Mesenchymal stem cell (in vitro differentiated cells and primary cell): ENCODE data around the gene MYH13.

Experiments
- DNase-seq: peaks from one replicate; pipeline ENCODE4 v3.0.0-alpha.2; 2013
- H2AFZ ChIP-seq: one replicate; pipeline ENCODE4 v1.6.1; 2013; ENCODE audit warnings: low read depth, mild to moderate bottlenecking, control low read depth, inconsistent platforms, low read length, moderate library complexity
- H2AK5ac ChIP-seq: 2 replicates; pipeline ENCODE4 v1.6.1; 2013; ENCODE audit warnings: low read length, moderate library complexity, mild to moderate bottlenecking, inconsistent platforms; ENCODE audit not compliant: severe bottlenecking
- H2BK120ac ChIP-seq: one replicate; pipeline ENCODE4 v1.6.1; 2013; ENCODE audit warnings: low read depth, mild to moderate bottlenecking, inconsistent platforms, low read length, moderate library complexity
- H2BK12ac ChIP-seq, 2 experiments: one replicate each; pipeline ENCODE4 v1.6.1; 2013; ENCODE audit warnings: inconsistent platforms in 2 of 2, low read length in 2 of 2, mild to moderate bottlenecking in 2 of 2, moderate library complexity in 2 of 2, control low read depth in 1 of 2
- H2BK15ac ChIP-seq: one replicate; pipeline ENCODE4 v1.6.1; 2013; ENCODE audit warnings: mild to moderate bottlenecking, low read depth, inconsistent platforms; ENCODE audit not compliant: poor library complexity, severe bottlenecking
- H2BK5ac ChIP-seq: 2 replicates; pipeline ENCODE4 v1.6.1; 2013; ENCODE audit warnings: low read depth, mild to moderate bottlenecking, low read length, control low read depth, inconsistent platforms; ENCODE audit not compliant: poor library complexity, severe bottlenecking
- H3K14ac ChIP-seq, 2 experiments: one replicate each; pipeline ENCODE4 v1.6.1; 2013; ENCODE audit warnings: inconsistent platforms in 2 of 2, low read length in 2 of 2, control low read depth in 1 of 2, mild to moderate bottlenecking in 1 of 2, moderate library complexity in 1 of 2
- H3K18ac ChIP-seq, 2 experiments: one replicate each; pipeline ENCODE4 v1.6.1; 2013; ENCODE audit warnings: inconsistent platforms in 2 of 2, low read length in 2 of 2, control low read depth in 1 of 2, low read depth in 1 of 2, mild to moderate bottlenecking in 1 of 2
- H3K23ac ChIP-seq, 2 experiments: one replicate each; pipeline ENCODE4 v1.6.1; 2013; ENCODE audit warnings: inconsistent platforms in 2 of 2, low read length in 2 of 2, mild to moderate bottlenecking in 2 of 2, moderate library complexity in 2 of 2, control low read depth in 1 of 2
- H3K27ac ChIP-seq: 2 replicates; pipeline ENCODE4 v1.5.1; 2013; ENCODE audit warnings: mild to moderate bottlenecking, moderate library complexity, low read length, control low read depth, inconsistent platforms; ENCODE audit not compliant: poor library complexity, severe bottlenecking
- H3K27me3 ChIP-seq, 2 experiments: 2 replicates each; pipeline versions ENCODE4 v1.6.1 to v1.7.0; 2013; ENCODE audit warnings: low read length in 2 of 2, mild to moderate bottlenecking in 2 of 2, moderate library complexity in 2 of 2, control low read depth in 1 of 2, inconsistent platforms in 1 of 2; ENCODE audit not compliant: control insufficient read depth in 1 of 2, insufficient read depth in 1 of 2
- H3K36me3 ChIP-seq, 2 experiments: 2 replicates each; pipeline versions ENCODE4 v1.6.1 to v1.7.0; 2013; ENCODE audit warnings: low read length in 2 of 2, control low read depth in 1 of 2, inconsistent platforms in 1 of 2, low read depth in 1 of 2, mild to moderate bottlenecking in 1 of 2; ENCODE audit not compliant: insufficient read depth in 2 of 2, control insufficient read depth in 1 of 2
- H3K4ac ChIP-seq, 2 experiments: one replicate each; pipeline ENCODE4 v1.6.1; 2013; ENCODE audit warnings: inconsistent platforms in 2 of 2, low read length in 2 of 2, mild to moderate bottlenecking in 2 of 2, moderate library complexity in 2 of 2, control low read depth in 1 of 2, low read depth in 1 of 2
- H3K4me1 ChIP-seq: 2 replicates; pipeline ENCODE4 v1.6.1; 2013; ENCODE audit warnings: low read depth, low read length, control low read depth; ENCODE audit not compliant: control insufficient read depth, insufficient read depth
- H3K4me2 ChIP-seq: 2 replicates; pipeline ENCODE4 v1.6.1; 2013; ENCODE audit warnings: low read length, mild to moderate bottlenecking, inconsistent platforms; ENCODE audit not compliant: poor library complexity, severe bottlenecking
- H3K4me3 ChIP-seq, 2 experiments: 2 replicates each; pipeline versions ENCODE4 v1.5.1 to v1.7.0; 2013; ENCODE audit warnings: low read length in 2 of 2, mild to moderate bottlenecking in 2 of 2, control low read depth in 1 of 2, low read depth in 1 of 2; ENCODE audit not compliant: insufficient read depth in 1 of 2
- H3K79me1 ChIP-seq: replicated peaks from 2 replicates; pipeline ENCODE4 v1.6.1; 2013; ENCODE audit warnings: mild to moderate bottlenecking, control low read depth, low read length, inconsistent platforms; ENCODE audit not compliant: poor library complexity, severe bottlenecking
- H3K9ac ChIP-seq: 2 replicates; pipeline ENCODE4 v1.7.0; 2013; ENCODE audit warnings: mild to moderate bottlenecking, low read length, moderate library complexity
- H3K9me3 ChIP-seq: 2 replicates; pipeline ENCODE4 v1.7.0; 2013; ENCODE audit warnings: mild to moderate bottlenecking, low read length; ENCODE audit not compliant: control insufficient read depth
- H4K8ac ChIP-seq: one replicate; pipeline ENCODE4 v1.6.1; 2013; ENCODE audit warnings: inconsistent platforms, mild to moderate bottlenecking, low read length, moderate library complexity
- H4K91ac ChIP-seq: one replicate; pipeline ENCODE4 v1.6.1; 2013; ENCODE audit warnings: mild to moderate bottlenecking, low read length, inconsistent platforms
- WGBS: methylation state at CpG from one replicate; pipeline ENCODE4 v1.1.7; 2013; ENCODE audit warnings: mixed read lengths; 5-methylcytosine and 5-hydroxymethylcytosine counted together

The MYH13 gene

GRCh38 chr17:10337976-10338375 is 34.8 kb downstream of the MYH13 start:
- WGBS, result 71% methylated on average over 8 of the region's 9 CpGs
- no peak overlapping the region for H3K23ac ChIP-seq
- H3K4me2 ChIP-seq, result no peak overlapping the region
- H3K36me3 ChIP-seq, result no peaks in the 10 kb centered on the region
- H2BK120ac ChIP-seq, result no peak overlapping the region
- no peaks in the 10 kb centered on the region for H3K79me1 ChIP-seq
- H2AFZ ChIP-seq, result no peak overlapping the region
- no peaks in the 10 kb centered on the region for H3K4me1 ChIP-seq
- H3K9me3 ChIP-seq, result no peaks in the 10 kb centered on the region
- no peak overlapping the region for H3K14ac ChIP-seq
- no peak overlapping the region for H2BK5ac ChIP-seq
- H3K27me3 ChIP-seq, result no peaks in the 10 kb centered on the region
- H3K27ac ChIP-seq, result no peak overlapping the region
- no peak overlapping the region for H3K4me3 ChIP-seq
- DNase-seq, result peak; percentile 89
- H2AK5ac ChIP-seq, result no peak overlapping the region
- H3K18ac ChIP-seq, result no peak overlapping the region
- H4K91ac ChIP-seq, result no peak overlapping the region
- peak overlapping the region in 1 of 2 experiments; percentile 54 for H2BK12ac ChIP-seq
- H2BK15ac ChIP-seq, result no peak overlapping the region
- H4K8ac ChIP-seq, result no peak overlapping the region
- no peak overlapping the region for H3K9ac ChIP-seq
- H3K4ac ChIP-seq, result no peak overlapping the region

- no peak overlapping the region for H4K91ac ChIP-seq
- H3K23ac ChIP-seq, result no peak overlapping the region
- no peak overlapping the region for H2BK120ac ChIP-seq
- H3K27ac ChIP-seq, result no peak overlapping the region
- H3K4ac ChIP-seq, result no peak overlapping the region
- DNase-seq, result peak; percentile 21
- no peak overlapping the region for H3K4me3 ChIP-seq
- H2BK12ac ChIP-seq, result no peak overlapping the region
- no peaks in the 10 kb centered on the region for H3K9me3 ChIP-seq
- H3K27me3 ChIP-seq, result no peaks in the 10 kb centered on the region
- H3K18ac ChIP-seq, result no peak overlapping the region
- H4K8ac ChIP-seq, result no peak overlapping the region
- H3K79me1 ChIP-seq, result no peaks in the 10 kb centered on the region
- 68% methylated on average over 10 of the region's 10 CpGs for WGBS
- no peaks in the 10 kb centered on the region for H3K36me3 ChIP-seq
- H3K14ac ChIP-seq, result no peak overlapping the region
- no peak overlapping the region for H2BK15ac ChIP-seq
- H2BK5ac ChIP-seq, result no peak overlapping the region
- no peak overlapping the region for H3K4me2 ChIP-seq
- no peak overlapping the region for H2AK5ac ChIP-seq
- no peak overlapping the region for H2AFZ ChIP-seq
- H3K4me1 ChIP-seq, result no peaks in the 10 kb centered on the region
- H3K9ac ChIP-seq, result no peak overlapping the region
Observed at GRCh38 chr17:10337136-10337535, 35.7 kb downstream of the MYH13 start.

DNA sequence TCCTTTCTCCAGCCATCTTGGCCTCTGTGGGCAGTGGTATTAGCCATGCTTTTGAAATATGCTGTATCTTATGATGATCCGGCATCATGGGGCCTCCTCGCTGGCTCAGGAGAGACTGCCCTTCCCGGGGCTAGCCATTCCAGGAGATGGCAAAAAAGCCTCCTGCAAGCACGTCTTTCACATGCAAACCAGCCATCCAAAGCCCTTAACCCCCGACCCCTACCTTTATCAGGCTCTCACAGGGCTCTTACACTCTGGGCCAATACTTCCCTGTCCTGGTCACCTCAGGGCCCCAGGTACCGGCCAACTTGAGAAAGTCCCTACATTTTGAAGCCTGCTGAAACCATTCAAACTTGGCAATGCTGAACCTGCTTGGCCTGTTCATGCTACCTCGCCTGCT is 36.4 kb downstream of the MYH13 start:
- Histone ChIP-seq H2BK5ac (no peak overlapping the region), H3K18ac (no peak overlapping the region), H2AK5ac (no peak overlapping the region), H2BK120ac (no peak overlapping the region), H3K23ac (no peak overlapping the region), H4K8ac (no peak overlapping the region), H2BK15ac (no peak overlapping the region), H3K79me1 (no peaks in the 10 kb centered on the region), H2BK12ac (no peak overlapping the region), H3K36me3 (no peaks in the 10 kb centered on the region), H3K4me1 (no peaks in the 10 kb centered on the region), H3K4me2 (no peak overlapping the region), H3K27me3 (peaks cover 0 to 3% of the 10 kb centered on the region in 2 experiments), H3K9me3 (no peaks in the 10 kb centered on the region), H3K4ac (no peak overlapping the region), H4K91ac (no peak overlapping the region), H3K4me3 (no peak overlapping the region), H2AFZ (no peak overlapping the region), H3K9ac (no peak overlapping the region), H3K14ac (peak overlapping the region in 1 of 2 experiments; percentile 48), H3K27ac (no peak overlapping the region)
- no peak for DNase-seq
- 73% methylated on average over 7 of the region's 7 CpGs for WGBS

DNA sequence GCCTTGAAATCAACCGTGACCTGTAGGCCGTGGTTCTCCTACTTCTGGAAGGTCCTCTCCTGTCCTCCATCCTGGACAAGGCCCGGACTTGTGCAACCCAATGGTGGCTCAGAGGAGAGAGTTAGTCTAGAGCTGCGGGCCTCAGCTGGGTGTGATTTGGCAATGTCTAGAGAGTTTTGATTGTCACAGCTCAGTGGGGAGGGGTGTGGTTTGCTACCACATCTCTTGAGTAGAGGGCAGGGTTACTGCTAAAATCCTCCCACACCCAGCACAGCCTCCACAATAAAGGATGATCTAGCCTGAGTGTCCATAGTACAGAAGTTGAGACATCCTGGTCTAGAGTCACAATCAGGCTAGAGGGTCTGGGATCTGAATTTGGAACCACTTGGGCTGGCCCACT is 40.3 kb downstream of the MYH13 start:
- Histone ChIP-seq H3K36me3 (no peaks in the 10 kb centered on the region), H2AFZ (no peak overlapping the region), H3K27ac (no peak overlapping the region), H3K27me3 (peaks cover 0 to 14% of the 10 kb centered on the region in 2 experiments), H4K8ac (no peak overlapping the region), H3K9ac (no peak overlapping the region), H4K91ac (no peak overlapping the region), H3K14ac (no peak overlapping the region), H3K79me1 (no peaks in the 10 kb centered on the region), H3K4me3 (no peak overlapping the region), H3K9me3 (no peaks in the 10 kb centered on the region), H3K4me2 (no peak overlapping the region), H2BK120ac (no peak overlapping the region), H2BK15ac (no peak overlapping the region), H3K4ac (no peak overlapping the region), H2BK5ac (no peak overlapping the region), H3K23ac (no peak overlapping the region), H3K4me1 (no peaks in the 10 kb centered on the region), H3K18ac (no peak overlapping the region), H2AK5ac (no peak overlapping the region), H2BK12ac (no peak overlapping the region)
- WGBS, result 93% methylated on average over 3 of the region's 4 CpGs
- DNase-seq, result no peak
